D721Med (cell line): Measurements from ENCODE around the gene MRPS12.

ENCODE experiments used
- DNase-seq: peaks from one replicate; pipeline ENCODE4 v3.0.0; 2011; ENCODE audit warnings: low spot score; ENCODE audit not compliant: insufficient read length
- FAIRE-seq: peaks from 2 replicates; lab custom pipeline; 2011; peaks lifted over from hg19 to GRCh38; lab: Jason Lieb, UNC
- CTCF ChIP-seq: IDR thresholded peaks from 2 replicates; pipeline ENCODE4 v1.5.1; 2012; ENCODE audit warnings: mild to moderate bottlenecking, control low read depth; ENCODE audit not compliant: insufficient read depth; ENCODE audit errors: missing control alignments

The MRPS12 gene

GRCh38 chr19:38978326-38978689, 47.6 kb downstream of the MRPS12 start:
- TF ChIP-seq CTCF: no peak
- FAIRE-seq (no peak), DNase-seq (no peak)

GRCh38 chr19:38979812-38980211, 49.1 kb downstream of the MRPS12 start:
- FAIRE-seq: no peak
- DNase-seq: no peak
- TF ChIP-seq CTCF: no peak

GRCh38 chr19:38980583-38981374, 50.0 kb downstream of the MRPS12 start:
- no peak for DNase-seq
- no peak for TF ChIP-seq CTCF
- FAIRE-seq: no peak
